Measurements from ENCODE around the gene PPP6R1. TPM values are rescaled to one million over a fixed set of nuclear protein-coding genes. Genes with fewer than 3 reads are reported as not detected.

PPP6R1 gene
- total and polyA plus RNA-seq, 2 of the 13 experiments (the other 11 are each of a cell fraction or from before 2014, with no cell fraction given), result 25.8 to 54.0 TPM

DNA sequence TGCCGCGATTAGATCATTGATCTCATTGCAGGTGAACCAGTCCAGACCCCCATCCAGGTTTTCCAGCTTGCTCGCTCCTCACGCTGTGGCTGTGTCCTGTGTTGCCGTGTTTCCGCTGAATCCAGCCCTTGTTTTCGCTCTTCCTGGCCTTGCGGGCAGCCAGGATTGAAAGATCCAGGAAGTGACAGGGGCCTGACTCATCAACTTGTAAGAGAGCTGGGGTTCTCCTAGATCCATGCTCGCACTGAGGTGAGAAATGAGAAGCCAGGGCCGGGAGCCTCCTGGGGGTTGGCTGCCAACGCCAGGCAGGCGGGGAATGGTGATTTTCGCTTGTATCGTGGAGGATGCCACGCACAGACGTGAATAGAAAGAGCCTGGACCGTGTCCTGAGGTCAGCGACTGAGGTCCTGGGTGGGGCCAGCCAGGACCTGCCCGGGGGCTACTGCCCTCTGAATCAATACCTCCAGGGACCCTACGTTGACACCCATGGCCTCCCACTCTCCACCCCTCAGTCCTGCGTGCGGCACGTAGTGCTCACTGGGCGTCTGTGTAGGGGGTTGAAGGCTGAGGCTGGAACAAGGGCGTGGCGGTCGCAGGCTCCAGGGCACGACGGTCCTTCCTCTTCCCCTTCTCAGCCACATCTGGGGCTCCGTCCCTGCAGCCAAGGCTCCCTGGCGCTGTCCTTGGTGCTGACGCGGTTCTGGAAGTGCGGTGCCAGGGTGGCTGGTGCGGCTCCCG lies 42.2 kb downstream of the PPP6R1 start (continued):
- TF ChIP-seq MTF1 (CRISPR knock-in tag; IDR thresholded peaks at IDR 0.05), result peak; percentile 92; the same call in 1 of the 2 replicates
- no peak for TF ChIP-seq SMARCC2 (IDR thresholded peaks at IDR 0.05)
- TF ChIP-seq, protein P1, sequence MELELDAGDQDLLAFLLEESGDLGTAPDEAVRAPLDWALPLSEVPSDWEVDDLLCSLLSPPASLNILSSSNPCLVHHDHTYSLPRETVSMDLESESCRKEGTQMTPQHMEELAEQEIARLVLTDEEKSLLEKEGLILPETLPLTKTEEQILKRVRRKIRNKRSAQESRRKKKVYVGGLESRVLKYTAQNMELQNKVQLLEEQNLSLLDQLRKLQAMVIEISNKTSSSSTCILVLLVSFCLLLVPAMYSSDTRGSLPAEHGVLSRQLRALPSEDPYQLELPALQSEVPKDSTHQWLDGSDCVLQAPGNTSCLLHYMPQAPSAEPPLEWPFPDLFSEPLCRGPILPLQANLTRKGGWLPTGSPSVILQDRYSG (CRISPR knock-in tag; IDR thresholded peaks at IDR 0.05), result peak; percentile 96
- TF ChIP-seq ZC3H4 (CRISPR knock-in tag; IDR thresholded peaks at IDR 0.05; ENCODE audit: borderline replicate concordance), result peak; percentile 69; the same call in 1 of the 2 replicates
- TF ChIP-seq, protein P2, sequence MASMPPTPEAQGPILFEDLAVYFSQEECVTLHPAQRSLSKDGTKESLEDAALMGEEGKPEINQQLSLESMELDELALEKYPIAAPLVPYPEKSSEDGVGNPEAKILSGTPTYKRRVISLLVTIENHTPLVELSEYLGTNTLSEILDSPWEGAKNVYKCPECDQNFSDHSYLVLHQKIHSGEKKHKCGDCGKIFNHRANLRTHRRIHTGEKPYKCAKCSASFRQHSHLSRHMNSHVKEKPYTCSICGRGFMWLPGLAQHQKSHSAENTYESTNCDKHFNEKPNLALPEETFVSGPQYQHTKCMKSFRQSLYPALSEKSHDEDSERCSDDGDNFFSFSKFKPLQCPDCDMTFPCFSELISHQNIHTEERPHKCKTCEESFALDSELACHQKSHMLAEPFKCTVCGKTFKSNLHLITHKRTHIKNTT (CRISPR knock-in tag; IDR thresholded peaks at IDR 0.05), result no peak
- peak; percentile 42; the same call in 1 of the 2 replicates for TF ChIP-seq ZNF431 (CRISPR knock-in tag; IDR thresholded peaks at IDR 0.05; ENCODE audit: borderline replicate concordance, low read depth)
- peak; percentile 81 for TF ChIP-seq JUNB (CRISPR knock-in tag; IDR thresholded peaks at IDR 0.05; ENCODE audit: borderline replicate concordance)
- TF ChIP-seq PHF5A (CRISPR knock-in tag; IDR thresholded peaks at IDR 0.05; ENCODE audit: low read depth, unreplicated experiment), result peak; percentile 99
- TF ChIP-seq TBP (CRISPR knock-in tag; IDR thresholded peaks at IDR 0.05), result no peak
- peak; percentile 39; the same call in 1 of the 2 replicates for TF ChIP-seq GATA4 (IDR thresholded peaks at IDR 0.05; ENCODE audit: borderline replicate concordance, low read depth)
- TF ChIP-seq, protein P3, sequence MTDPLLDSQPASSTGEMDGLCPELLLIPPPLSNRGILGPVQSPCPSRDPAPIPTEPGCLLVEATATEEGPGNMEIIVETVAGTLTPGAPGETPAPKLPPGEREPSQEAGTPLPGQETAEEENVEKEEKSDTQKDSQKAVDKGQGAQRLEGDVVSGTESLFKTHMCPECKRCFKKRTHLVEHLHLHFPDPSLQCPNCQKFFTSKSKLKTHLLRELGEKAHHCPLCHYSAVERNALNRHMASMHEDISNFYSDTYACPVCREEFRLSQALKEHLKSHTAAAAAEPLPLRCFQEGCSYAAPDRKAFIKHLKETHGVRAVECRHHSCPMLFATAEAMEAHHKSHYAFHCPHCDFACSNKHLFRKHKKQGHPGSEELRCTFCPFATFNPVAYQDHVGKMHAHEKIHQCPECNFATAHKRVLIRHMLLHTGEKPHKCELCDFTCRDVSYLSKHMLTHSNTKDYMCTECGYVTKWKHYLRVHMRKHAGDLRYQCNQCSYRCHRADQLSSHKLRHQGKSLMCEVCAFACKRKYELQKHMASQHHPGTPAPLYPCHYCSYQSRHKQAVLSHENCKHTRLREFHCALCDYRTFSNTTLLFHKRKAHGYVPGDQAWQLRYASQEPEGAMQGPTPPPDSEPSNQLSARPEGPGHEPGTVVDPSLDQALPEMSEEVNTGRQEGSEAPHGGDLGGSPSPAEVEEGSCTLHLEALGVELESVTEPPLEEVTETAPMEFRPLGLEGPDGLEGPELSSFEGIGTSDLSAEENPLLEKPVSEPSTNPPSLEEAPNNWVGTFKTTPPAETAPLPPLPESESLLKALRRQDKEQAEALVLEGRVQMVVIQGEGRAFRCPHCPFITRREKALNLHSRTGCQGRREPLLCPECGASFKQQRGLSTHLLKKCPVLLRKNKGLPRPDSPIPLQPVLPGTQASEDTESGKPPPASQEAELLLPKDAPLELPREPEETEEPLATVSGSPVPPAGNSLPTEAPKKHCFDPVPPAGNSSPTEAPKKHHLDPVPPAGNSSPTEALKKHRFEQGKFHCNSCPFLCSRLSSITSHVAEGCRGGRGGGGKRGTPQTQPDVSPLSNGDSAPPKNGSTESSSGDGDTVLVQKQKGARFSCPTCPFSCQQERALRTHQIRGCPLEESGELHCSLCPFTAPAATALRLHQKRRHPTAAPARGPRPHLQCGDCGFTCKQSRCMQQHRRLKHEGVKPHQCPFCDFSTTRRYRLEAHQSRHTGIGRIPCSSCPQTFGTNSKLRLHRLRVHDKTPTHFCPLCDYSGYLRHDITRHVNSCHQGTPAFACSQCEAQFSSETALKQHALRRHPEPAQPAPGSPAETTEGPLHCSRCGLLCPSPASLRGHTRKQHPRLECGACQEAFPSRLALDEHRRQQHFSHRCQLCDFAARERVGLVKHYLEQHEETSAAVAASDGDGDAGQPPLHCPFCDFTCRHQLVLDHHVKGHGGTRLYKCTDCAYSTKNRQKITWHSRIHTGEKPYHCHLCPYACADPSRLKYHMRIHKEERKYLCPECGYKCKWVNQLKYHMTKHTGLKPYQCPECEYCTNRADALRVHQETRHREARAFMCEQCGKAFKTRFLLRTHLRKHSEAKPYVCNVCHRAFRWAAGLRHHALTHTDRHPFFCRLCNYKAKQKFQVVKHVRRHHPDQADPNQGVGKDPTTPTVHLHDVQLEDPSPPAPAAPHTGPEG (CRISPR knock-in tag; IDR thresholded peaks at IDR 0.05), result peak; percentile 57
- peak; percentile 75; the same call in 1 of the 2 replicates for TF ChIP-seq ZNF292 (CRISPR knock-in tag; IDR thresholded peaks at IDR 0.05; ENCODE audit: borderline replicate concordance, low read depth)
- no peak for TF ChIP-seq ZFP62 (CRISPR knock-in tag; IDR thresholded peaks at IDR 0.05)
- TF ChIP-seq FLYWCH1 (CRISPR knock-in tag; IDR thresholded peaks at IDR 0.05), result 0 out of 2 replicates have a peak, but pooled peaks have one; percentile 47
- TF ChIP-seq ATF7-NPFF (CRISPR knock-in tag; IDR thresholded peaks at IDR 0.05; ENCODE audit: low read depth), result peak; percentile 87
- peak; percentile 68 for TF ChIP-seq ZNF547 (CRISPR knock-in tag; IDR thresholded peaks at IDR 0.05)
- no peak for TF ChIP-seq ZNF616 (CRISPR knock-in tag; IDR thresholded peaks at IDR 0.05; ENCODE audit: low read depth)
- peak; percentile 64; the same call in 1 of the 2 replicates for TF ChIP-seq KLF15 (CRISPR knock-in tag; IDR thresholded peaks at IDR 0.05; ENCODE audit: borderline replicate concordance)
- TF ChIP-seq, protein P4, sequence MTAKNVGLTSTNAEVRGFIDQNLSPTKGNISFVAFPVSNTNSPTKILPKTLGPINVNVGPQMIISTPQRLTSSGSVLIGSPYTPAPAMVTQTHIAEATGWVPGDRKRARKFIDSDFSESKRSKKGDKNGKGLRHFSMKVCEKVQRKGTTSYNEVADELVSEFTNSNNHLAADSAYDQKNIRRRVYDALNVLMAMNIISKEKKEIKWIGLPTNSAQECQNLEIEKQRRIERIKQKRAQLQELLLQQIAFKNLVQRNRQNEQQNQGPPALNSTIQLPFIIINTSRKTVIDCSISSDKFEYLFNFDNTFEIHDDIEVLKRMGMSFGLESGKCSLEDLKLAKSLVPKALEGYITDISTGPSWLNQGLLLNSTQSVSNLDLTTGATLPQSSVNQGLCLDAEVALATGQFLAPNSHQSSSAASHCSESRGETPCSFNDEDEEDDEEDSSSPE (CRISPR knock-in tag; IDR thresholded peaks at IDR 0.05), result peak; percentile 57
